ENCODE results near the gene DSN1.

DNA sequence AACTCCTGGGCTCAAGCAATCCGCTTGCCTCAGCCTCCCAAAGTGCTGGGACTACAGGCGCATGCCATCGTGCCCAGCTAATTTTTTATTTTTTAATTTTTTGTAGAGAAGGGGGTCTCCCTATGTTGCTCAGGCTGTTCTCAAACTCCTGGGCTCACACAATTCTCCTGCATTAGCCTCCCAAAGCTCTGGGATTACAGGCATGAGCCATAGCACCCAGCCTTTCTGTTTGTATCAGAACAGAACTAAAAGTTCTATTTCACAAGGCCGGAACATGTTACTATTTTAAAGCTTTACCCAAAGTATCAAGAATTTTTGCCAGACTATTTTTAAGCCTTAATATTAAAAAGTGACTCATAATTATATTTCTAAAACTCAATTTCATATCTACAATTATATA lies 70.0 kb downstream of the DSN1 start:
- TF ChIP-seq POLR2A (IDR thresholded peaks at IDR 0.05): no peak
- TF ChIP-seq, protein P1, sequence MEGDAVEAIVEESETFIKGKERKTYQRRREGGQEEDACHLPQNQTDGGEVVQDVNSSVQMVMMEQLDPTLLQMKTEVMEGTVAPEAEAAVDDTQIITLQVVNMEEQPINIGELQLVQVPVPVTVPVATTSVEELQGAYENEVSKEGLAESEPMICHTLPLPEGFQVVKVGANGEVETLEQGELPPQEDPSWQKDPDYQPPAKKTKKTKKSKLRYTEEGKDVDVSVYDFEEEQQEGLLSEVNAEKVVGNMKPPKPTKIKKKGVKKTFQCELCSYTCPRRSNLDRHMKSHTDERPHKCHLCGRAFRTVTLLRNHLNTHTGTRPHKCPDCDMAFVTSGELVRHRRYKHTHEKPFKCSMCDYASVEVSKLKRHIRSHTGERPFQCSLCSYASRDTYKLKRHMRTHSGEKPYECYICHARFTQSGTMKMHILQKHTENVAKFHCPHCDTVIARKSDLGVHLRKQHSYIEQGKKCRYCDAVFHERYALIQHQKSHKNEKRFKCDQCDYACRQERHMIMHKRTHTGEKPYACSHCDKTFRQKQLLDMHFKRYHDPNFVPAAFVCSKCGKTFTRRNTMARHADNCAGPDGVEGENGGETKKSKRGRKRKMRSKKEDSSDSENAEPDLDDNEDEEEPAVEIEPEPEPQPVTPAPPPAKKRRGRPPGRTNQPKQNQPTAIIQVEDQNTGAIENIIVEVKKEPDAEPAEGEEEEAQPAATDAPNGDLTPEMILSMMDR (IDR thresholded peaks at IDR 0.05): no peak

Data from sigmoid colon (tissue), 3 donors.